PC-9 (cell line): ENCODE data around the gene CNKSR3. TPM values are rescaled to one million over a fixed set of nuclear protein-coding genes. Genes with fewer than 3 reads are reported as not detected.

ENCODE experiments used
- BruUV-seq: library from RNA; stranded (reverse); fragments of 400-500 nt; replicated peaks from 2 replicates; lab custom pipeline; 2021; lab: Mats Ljungman, UMichigan
- CTCF ChIA-PET: fragments of 300-600 bp; sonication (Branson Sonifier 250); formaldehyde crosslinking; loops from one replicate; lab custom pipeline; 2022; ENCODE audit warnings: antibody characterized with exemption; lab: Charles Lee
- POLR2A ChIA-PET: fragments of 300-600 bp; sonication (Branson Sonifier 250); formaldehyde crosslinking; loops from one replicate; lab custom pipeline; 2022; ENCODE audit warnings: antibody characterized with exemption; ENCODE audit not compliant: unreplicated experiment; lab: Charles Lee
- DNase-seq, 2 experiments: peaks; one replicate each; pipeline versions ENCODE4 v3.0.0 to v3.0.0-alpha.2; 2015 to 2022; ENCODE audit warnings: mixed read lengths in 1 of 2
- H2AFZ ChIP-seq: fragments of 200-600 bp; sonication (generic); 2 replicates; pipeline ENCODE4 v1.8.1; 2017; ENCODE audit warnings: antibody characterized with exemption
- H3F3A ChIP-seq: fragments of 200-600 bp; sonication (generic); 2 replicates; pipeline ENCODE4 v1.8.1; 2017; ENCODE audit warnings: antibody characterized with exemption, mild to moderate bottlenecking, low read depth; ENCODE audit not compliant: insufficient read depth
- H3K27ac ChIP-seq: fragments of 200-600 bp; sonication (generic); 2 replicates; pipeline ENCODE4 v1.6.1; 2016; ENCODE audit warnings: mixed run types
- H3K27me3 ChIP-seq: fragments of 200-600 bp; sonication (generic); 2 replicates; pipeline ENCODE4 v1.6.1; 2016; ENCODE audit warnings: low read depth, mixed run types; ENCODE audit not compliant: insufficient read depth
- H3K36me3 ChIP-seq: fragments of 200-600 bp; sonication (generic); 2 replicates; pipeline ENCODE4 v1.6.1; 2016; ENCODE audit warnings: low read depth, mixed run types
- H3K4me1 ChIP-seq: fragments of 200-600 bp; sonication (generic); replicated peaks from 2 replicates; pipeline ENCODE4 v1.6.1; 2016; ENCODE audit warnings: mixed run types; ENCODE audit not compliant: insufficient read depth
- H3K4me2 ChIP-seq: fragments of 200-600 bp; sonication (generic); 2 replicates; pipeline ENCODE4 v1.6.1; 2017; ENCODE audit warnings: mixed run types
- H3K4me3 ChIP-seq: fragments of 200-600 bp; sonication (generic); 2 replicates; pipeline ENCODE4 v1.6.1; 2016; ENCODE audit warnings: mixed run types
- H3K79me2 ChIP-seq: fragments of 200-600 bp; sonication (generic); 2 replicates; pipeline ENCODE4 v1.6.1; 2017; ENCODE audit warnings: low read depth, mixed run types
- H3K9me2 ChIP-seq: fragments of 200-600 bp; sonication (generic); 2 replicates; pipeline ENCODE4 v1.8.1; 2017; ENCODE audit warnings: mild to moderate bottlenecking; ENCODE audit not compliant: insufficient read depth
- H3K9me3 ChIP-seq: fragments of 200-600 bp; sonication (generic); 2 replicates; pipeline ENCODE4 v1.8.1; 2016; ENCODE audit warnings: low read depth; ENCODE audit not compliant: insufficient read depth
- H4K20me1 ChIP-seq: fragments of 200-600 bp; sonication (generic); 2 replicates; pipeline ENCODE4 v1.8.1; 2017; ENCODE audit not compliant: insufficient read depth
- EZH2 ChIP-seq: fragments of 200-600 bp; sonication (generic); IDR thresholded peaks from 2 replicates; pipeline ENCODE4 v1.8.0; 2017; ENCODE audit warnings: antibody characterized with exemption, low read depth
- intact Hi-C: fragments of 100-400 bp; cut with micrococcal nuclease; formaldehyde crosslinking; loops from one replicate; pipeline ENCODE4 v1.10.0; 2022; ENCODE audit not compliant: unreplicated experiment
- total RNA-seq: library from RNA; stranded (reverse); gene quantifications from 2 replicates; pipeline ENCODE4 v1.2.3, GENCODE V29; 2021
- TF ChIP-seq, protein P1 (sequence below): fragments of 200-600 bp; sonication (generic); conservative IDR thresholded peaks from 2 replicates; pipeline ENCODE4 v1.6.1; 2017; ENCODE audit warnings: mixed run types, antibody characterized with exemption, mild to moderate bottlenecking, moderate library complexity

Gene CNKSR3
- total RNA-seq, 1 experiment from 2014 or later, result 4.7 TPM

DNA sequence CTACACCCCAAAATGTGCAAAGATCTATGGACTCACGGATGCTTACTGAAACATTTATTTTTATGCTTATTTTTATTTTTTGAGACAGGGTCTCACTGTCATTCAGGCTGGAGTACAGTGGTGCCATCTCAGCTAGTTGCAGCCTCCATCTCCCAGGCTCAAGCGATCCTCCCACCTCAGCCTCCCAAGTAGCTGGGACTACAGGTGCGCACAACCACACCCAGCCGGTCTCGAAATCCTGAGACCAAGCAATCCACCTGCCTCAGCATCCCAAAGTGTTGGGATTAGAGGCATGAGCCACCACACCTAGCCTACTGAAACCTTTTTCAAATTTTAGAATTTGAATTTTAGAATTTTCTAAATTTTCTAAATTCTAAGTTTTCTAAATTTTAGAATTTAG is 103.0 kb downstream of the CNKSR3 start:
- intact Hi-C loops, result loop anchor here (10.0 kb wide), 1 partner anchor 253 kb away; no protein-coding TSS in a partner anchor
- H3K79me2 ChIP-seq, result no peaks in the 10 kb centered on the region
- no peak overlapping the region for H3K4me2 ChIP-seq
- H2AFZ ChIP-seq, result no peak overlapping the region
- no peak for TF ChIP-seq EZH2
- TF ChIP-seq, protein P1, sequence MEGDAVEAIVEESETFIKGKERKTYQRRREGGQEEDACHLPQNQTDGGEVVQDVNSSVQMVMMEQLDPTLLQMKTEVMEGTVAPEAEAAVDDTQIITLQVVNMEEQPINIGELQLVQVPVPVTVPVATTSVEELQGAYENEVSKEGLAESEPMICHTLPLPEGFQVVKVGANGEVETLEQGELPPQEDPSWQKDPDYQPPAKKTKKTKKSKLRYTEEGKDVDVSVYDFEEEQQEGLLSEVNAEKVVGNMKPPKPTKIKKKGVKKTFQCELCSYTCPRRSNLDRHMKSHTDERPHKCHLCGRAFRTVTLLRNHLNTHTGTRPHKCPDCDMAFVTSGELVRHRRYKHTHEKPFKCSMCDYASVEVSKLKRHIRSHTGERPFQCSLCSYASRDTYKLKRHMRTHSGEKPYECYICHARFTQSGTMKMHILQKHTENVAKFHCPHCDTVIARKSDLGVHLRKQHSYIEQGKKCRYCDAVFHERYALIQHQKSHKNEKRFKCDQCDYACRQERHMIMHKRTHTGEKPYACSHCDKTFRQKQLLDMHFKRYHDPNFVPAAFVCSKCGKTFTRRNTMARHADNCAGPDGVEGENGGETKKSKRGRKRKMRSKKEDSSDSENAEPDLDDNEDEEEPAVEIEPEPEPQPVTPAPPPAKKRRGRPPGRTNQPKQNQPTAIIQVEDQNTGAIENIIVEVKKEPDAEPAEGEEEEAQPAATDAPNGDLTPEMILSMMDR, result no peak
- no peaks in the 10 kb centered on the region for H3K27me3 ChIP-seq
- no peak overlapping the region for H3K4me3 ChIP-seq
- CTCF ChIA-PET, result no interaction called here
- no peak for DNase-seq
- H4K20me1 ChIP-seq, result no peaks in the 10 kb centered on the region
- peaks cover 20% of the 10 kb centered on the region for H3F3A ChIP-seq
- no peaks in the 10 kb centered on the region for H3K9me2 ChIP-seq
- no peaks in the 10 kb centered on the region for H3K36me3 ChIP-seq
- H3K9me3 ChIP-seq, result no peaks in the 10 kb centered on the region
- H3K27ac ChIP-seq, result no peak overlapping the region
- H3K4me1 ChIP-seq, result peaks cover 25% of the 10 kb centered on the region
- POLR2A ChIA-PET, result no interaction called here
- no TSS peak for BruUV-seq

DNA sequence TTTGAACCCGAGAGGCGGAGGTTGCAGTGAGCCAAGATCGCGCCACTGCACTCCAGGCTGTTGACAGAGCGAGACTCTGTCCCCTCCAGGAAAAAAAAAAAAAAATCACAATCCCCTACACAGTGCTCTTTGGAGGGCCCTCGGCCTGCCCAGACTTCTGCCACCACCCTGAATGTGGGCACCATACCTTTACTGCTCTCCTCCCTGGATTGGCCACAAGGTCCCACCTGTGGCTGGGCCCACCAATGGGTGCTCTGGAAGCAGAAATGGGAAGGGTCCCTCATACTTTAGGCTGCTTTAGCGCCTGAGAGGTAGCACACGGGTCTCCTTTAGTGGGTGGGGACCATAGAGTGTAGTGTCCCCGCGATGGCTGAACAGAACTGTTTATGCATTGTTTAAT is 103.6 kb downstream of the CNKSR3 start:
- no peaks in the 10 kb centered on the region for H3K9me3 ChIP-seq
- H3K4me3 ChIP-seq, result no peak overlapping the region
- no peaks in the 10 kb centered on the region for H3K9me2 ChIP-seq
- H3K4me2 ChIP-seq, result no peak overlapping the region
- H3K27me3 ChIP-seq, result no peaks in the 10 kb centered on the region
- H3K27ac ChIP-seq, result no peak overlapping the region
- intact Hi-C loops, result loop anchor here (10.0 kb wide), 1 partner anchor 252 kb away; no protein-coding TSS in a partner anchor
- no peaks in the 10 kb centered on the region for H3K36me3 ChIP-seq
- BruUV-seq, result no TSS peak
- H4K20me1 ChIP-seq, result no peaks in the 10 kb centered on the region
- TF ChIP-seq EZH2, result no peak
- TF ChIP-seq, protein P1, result no peak
- ChIA-PET POLR2A (no interaction called here), CTCF (no interaction called here)
- no peak overlapping the region for H2AFZ ChIP-seq
- no peaks in the 10 kb centered on the region for H3K79me2 ChIP-seq
- H3K4me1 ChIP-seq, result peaks cover 25% of the 10 kb centered on the region
- H3F3A ChIP-seq, result peaks cover 20% of the 10 kb centered on the region
- DNase-seq, result no peak

DNA sequence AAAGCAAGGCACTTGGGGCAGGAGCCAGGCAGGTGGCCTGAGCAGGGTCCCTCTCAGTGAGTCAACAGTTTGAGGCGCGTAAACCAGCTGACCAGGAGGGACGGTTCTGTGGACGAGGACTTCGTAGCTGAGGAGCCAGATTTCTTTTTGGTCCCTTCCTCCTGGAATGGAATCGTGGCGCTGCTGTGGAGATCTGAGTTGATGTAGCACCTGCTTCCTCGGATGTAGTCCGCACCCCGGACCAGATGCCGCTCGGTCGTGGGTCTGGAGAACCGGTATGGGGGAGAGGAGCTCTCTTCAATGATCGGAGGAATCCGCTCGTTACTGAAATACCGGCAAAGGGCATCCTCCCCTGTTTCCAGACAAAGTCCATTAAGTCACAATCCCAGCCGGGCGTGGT is 104.2 kb downstream of the CNKSR3 start:
- no peak overlapping the region for H3K27ac ChIP-seq
- ChIA-PET POLR2A (no interaction called here), CTCF (no interaction called here)
- no peak overlapping the region for H3K4me2 ChIP-seq
- H2AFZ ChIP-seq, result no peak overlapping the region
- peaks cover 25% of the 10 kb centered on the region for H3K4me1 ChIP-seq
- no peaks in the 10 kb centered on the region for H3K9me3 ChIP-seq
- peaks cover 16% of the 10 kb centered on the region for H3F3A ChIP-seq
- no peak overlapping the region for H3K4me3 ChIP-seq
- H3K27me3 ChIP-seq, result no peaks in the 10 kb centered on the region
- TF ChIP-seq EZH2, result no peak
- TF ChIP-seq, protein P1, result no peak
- H3K9me2 ChIP-seq, result no peaks in the 10 kb centered on the region
- H3K79me2 ChIP-seq, result no peaks in the 10 kb centered on the region
- intact Hi-C loops, result loop anchor here (10.0 kb wide), 1 partner anchor 252 kb away; no protein-coding TSS in a partner anchor
- no peak for DNase-seq
- BruUV-seq, result no TSS peak
- no peaks in the 10 kb centered on the region for H3K36me3 ChIP-seq
- no peaks in the 10 kb centered on the region for H4K20me1 ChIP-seq
